ENCODE measurements around the gene CACNA1E. TPM values are rescaled to one million over a fixed set of nuclear protein-coding genes. Genes with fewer than 3 reads are reported as not detected.

Gene CACNA1E
- total RNA-seq, 1 experiment from 2014 or later: 0.46 TPM

GRCh38 chr1:181459067-181459466 lies 24.2 kb upstream of the CACNA1E start:
- no peaks in the 10 kb centered on the region for H3K27me3 ChIP-seq (ENCODE audit: insufficient read depth, low read length)
- no peak overlapping the region for H3K9ac ChIP-seq (ENCODE audit: extremely low read depth, insufficient read length, low read length)
- H3K4me1 ChIP-seq (ENCODE audit: insufficient read depth, low read length): no peaks in the 10 kb centered on the region
- no peak overlapping the region for H2BK20ac ChIP-seq (ENCODE audit: low read depth, low read length, poor library complexity, severe bottlenecking)
- H3K9me3 ChIP-seq (ENCODE audit: control insufficient read depth, low read depth, low read length): peaks cover 4% of the 10 kb centered on the region
- Mint-ChIP-seq H3K9me3 (peaks cover 5 to 8% of the 10 kb centered on the region in 2 experiments; a peak in 3 of 5 replicates), H3K4me3 (no peak overlapping the region), H3K4me1 (no peaks in the 10 kb centered on the region), H3K27me3 (ENCODE audit: low read depth) (peaks cover 6% of the 10 kb centered on the region), H3K36me3 (ENCODE audit: insufficient read depth in 1 of 3, low read depth in 3 of 3) (peaks cover 0 to 2% (median 0%) of the 10 kb centered on the region in 3 experiments; a peak in 2 of 7 replicates), H3K27ac (no peak overlapping the region)
- no peak overlapping the region for H3K27ac ChIP-seq (ENCODE audit: insufficient read length, low read depth, low read length)
- no peaks in the 10 kb centered on the region for H3K23me2 ChIP-seq (ENCODE audit: insufficient read length, low read depth, low read length, poor library complexity, severe bottlenecking)
- no peak overlapping the region for H2AK5ac ChIP-seq (ENCODE audit: insufficient read length, low read length)
- no peaks in the 10 kb centered on the region for H3K79me2 ChIP-seq (ENCODE audit: insufficient read depth, low read length)
- H2AFZ ChIP-seq (ENCODE audit: low read length): no peak overlapping the region
- H3K23ac ChIP-seq (ENCODE audit: insufficient read length, low read depth, low read length): no peak overlapping the region
- H4K8ac ChIP-seq (replicated peaks; ENCODE audit: insufficient read length, low read depth, low read length): no peak overlapping the region
- no peaks in the 10 kb centered on the region for H3K79me1 ChIP-seq (ENCODE audit: insufficient read depth, low read depth, low read length, poor library complexity, severe bottlenecking)
- no peak overlapping the region for H2BK120ac ChIP-seq (ENCODE audit: low read depth, low read length, poor library complexity, severe bottlenecking)
- no peak overlapping the region for H3K4ac ChIP-seq (ENCODE audit: low read depth, low read length)
- WGBS (ENCODE audit: extremely low coverage, insufficient read length, low lambda C conversion rate): no CpG with 5 or more reads among the region's 2 CpGs
- H3K4me2 ChIP-seq (ENCODE audit: insufficient read depth, insufficient read length, low read length): no peak overlapping the region
- H3K56ac ChIP-seq (ENCODE audit: insufficient read length, low read depth, low read length): no peak overlapping the region
- no peak overlapping the region for H4K91ac ChIP-seq (ENCODE audit: insufficient read length, low read depth, low read length)
- no peak overlapping the region for H4K5ac ChIP-seq (ENCODE audit: insufficient read length, low read depth, low read length)
- DNase-seq: no peak
- no peak overlapping the region for H3T11ph ChIP-seq (ENCODE audit: low read length)
- H2BK12ac ChIP-seq (ENCODE audit: insufficient read length, low read depth, low read length): no peak overlapping the region
- H3K18ac ChIP-seq (ENCODE audit: insufficient read length, low read depth, low read length): no peak overlapping the region
- no peak for TF ChIP-seq CTCF (conservative IDR thresholded peaks at IDR 0.05)
- H3K14ac ChIP-seq (ENCODE audit: insufficient read depth, low read length): no peak overlapping the region
- H2BK5ac ChIP-seq (ENCODE audit: insufficient read length, low read length): no peak overlapping the region
- no peak overlapping the region for H2BK15ac ChIP-seq (ENCODE audit: low read depth, low read length)
- H4K20me1 ChIP-seq (ENCODE audit: control insufficient read depth, insufficient read depth, insufficient read length): no peaks in the 10 kb centered on the region
